Activated T-cell treated with anti-CD3 and anti-CD28 coated beads, Interleukin-2, amount 50 U/mL, for 1 hour (primary cell): ENCODE results near the gene TF.
"Not testable (repeated sequence)": the region's sequence is repeated elsewhere in the genome, so short reads cannot be mapped to it uniquely, and the experiment has no call there.

Source experiments
- DNase-seq: peaks from one replicate; pipeline ENCODE4 v3.0.0-alpha.2; 2020

TF gene

GRCh38 chr3:133745981-133746711 is at the start of gene TF:
Gene TF, plus strand, starts transcription at chr3:133746393. Its CDS starts 48 bp downstream, at chr3:133746441.
- DNase-seq, result no peak

GRCh38 chr3:133697960-133698359 is 48.2 kb upstream of the TF start:
- no peak for DNase-seq

- no peak for DNase-seq
These were observed 46.7 kb upstream of the TF start for GRCh38 chr3:133699467-133699866.

GRCh38 chr3:133699903-133700302 is 46.3 kb upstream of the TF start:
- DNase-seq, result no peak

GRCh38 chr3:133700351-133700750 is 45.8 kb upstream of the TF start:
- DNase-seq, result no peak

- DNase-seq, result no peak
These were observed 44.5 kb upstream of the TF start for GRCh38 chr3:133701435-133702358.

- DNase-seq, result no peak
These were observed 42.3 kb upstream of the TF start for GRCh38 chr3:133703915-133704314.

GRCh38 chr3:133706033-133706432 is 40.2 kb upstream of the TF start:
- no peak for DNase-seq

- DNase-seq, result no peak
These were observed 36.9 kb upstream of the TF start for GRCh38 chr3:133709139-133709750.

- DNase-seq, result no peak
These were observed 35.2 kb upstream of the TF start for GRCh38 chr3:133711013-133711412.

- DNase-seq, result no peak
These were observed 34.2 kb upstream of the TF start for GRCh38 chr3:133712017-133712416.

- no peak for DNase-seq
These were observed 32.8 kb upstream of the TF start for GRCh38 chr3:133713347-133713746.

- DNase-seq, result no peak
These were observed 28.8 kb upstream of the TF start for GRCh38 chr3:133717424-133717823.

- DNase-seq, result no peak
These were observed 23.3 kb upstream of the TF start for GRCh38 chr3:133722935-133723334.

GRCh38 chr3:133730993-133731392 is 15.2 kb upstream of the TF start:
- no peak for DNase-seq

GRCh38 chr3:133732231-133732630 is 14.0 kb upstream of the TF start:
- DNase-seq, result not testable (repeated sequence)

GRCh38 chr3:133733226-133733625 is 13.0 kb upstream of the TF start:
- DNase-seq, result no peak

- DNase-seq, result no peak
These were observed 11.9 kb upstream of the TF start for GRCh38 chr3:133734305-133734704.

GRCh38 chr3:133742351-133743091 is 3.7 kb upstream of the TF start:
- no peak for DNase-seq

- no peak for DNase-seq
These were observed 2.0 kb upstream of the TF start for GRCh38 chr3:133744241-133744640.

GRCh38 chr3:133745108-133745507 is 1.1 kb upstream of the TF start:
- DNase-seq, result no peak

GRCh38 chr3:133746712-133747066 is 496 bp downstream of the TF start:
- DNase-seq, result no peak

- no peak for DNase-seq
These were observed 1.2 kb downstream of the TF start for GRCh38 chr3:133747373-133747772.
